ENCODE measurements around the gene TUBGCP6.
A peak's percentile ranks its signal among the peaks of the same experiment; 100 is the strongest.

The TUBGCP6 gene

DNA sequence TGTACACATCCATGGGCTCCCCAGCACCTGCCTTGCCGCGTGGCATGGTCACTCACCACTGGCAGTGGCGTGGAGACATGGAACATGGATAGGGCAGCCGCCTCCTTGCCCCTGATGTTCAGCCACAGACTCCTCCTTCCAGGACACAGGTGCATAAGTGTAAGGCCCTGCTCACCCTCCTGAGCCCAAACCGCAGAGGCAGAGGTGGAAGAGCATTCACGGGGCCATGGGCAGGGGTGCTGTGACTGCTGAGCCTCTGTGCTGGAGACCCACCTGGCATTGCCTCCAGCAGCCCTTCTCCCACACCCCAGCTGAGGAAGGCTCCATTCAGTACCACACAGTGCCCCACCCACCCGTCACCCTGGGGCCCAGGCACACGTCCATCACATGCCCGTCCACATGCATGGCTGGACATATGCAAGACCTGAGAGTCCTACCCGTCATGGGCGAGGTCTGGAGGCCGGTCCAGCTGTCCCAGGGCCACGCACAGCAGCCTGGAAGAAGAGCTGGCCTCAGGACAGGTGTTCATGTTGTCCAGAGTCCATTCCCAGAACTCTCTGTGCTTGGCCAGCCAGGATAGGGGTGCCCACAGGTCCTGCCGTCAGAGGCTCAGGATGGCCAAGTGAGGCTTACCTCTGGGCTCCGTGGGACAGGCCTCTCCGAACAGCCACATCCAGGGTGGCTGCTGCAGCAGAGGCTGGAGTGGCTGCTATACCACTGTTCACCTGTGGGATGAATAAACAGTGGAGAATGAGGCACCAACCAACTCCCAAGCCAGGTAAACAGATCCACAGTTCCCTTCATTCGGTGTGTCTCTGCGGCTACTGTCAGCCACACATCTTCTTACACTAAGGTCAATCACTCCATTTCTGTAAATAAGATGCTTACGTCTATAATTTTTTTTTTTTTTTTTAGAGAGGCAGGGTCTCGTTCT is 1.7 kb upstream of the TUBGCP6 start:
- peak overlapping the region; percentile 95 for H3K4me3 ChIP-seq (replicated peaks; ENCODE audit: low read depth, low read length)
- TF ChIP-seq, protein P1, sequence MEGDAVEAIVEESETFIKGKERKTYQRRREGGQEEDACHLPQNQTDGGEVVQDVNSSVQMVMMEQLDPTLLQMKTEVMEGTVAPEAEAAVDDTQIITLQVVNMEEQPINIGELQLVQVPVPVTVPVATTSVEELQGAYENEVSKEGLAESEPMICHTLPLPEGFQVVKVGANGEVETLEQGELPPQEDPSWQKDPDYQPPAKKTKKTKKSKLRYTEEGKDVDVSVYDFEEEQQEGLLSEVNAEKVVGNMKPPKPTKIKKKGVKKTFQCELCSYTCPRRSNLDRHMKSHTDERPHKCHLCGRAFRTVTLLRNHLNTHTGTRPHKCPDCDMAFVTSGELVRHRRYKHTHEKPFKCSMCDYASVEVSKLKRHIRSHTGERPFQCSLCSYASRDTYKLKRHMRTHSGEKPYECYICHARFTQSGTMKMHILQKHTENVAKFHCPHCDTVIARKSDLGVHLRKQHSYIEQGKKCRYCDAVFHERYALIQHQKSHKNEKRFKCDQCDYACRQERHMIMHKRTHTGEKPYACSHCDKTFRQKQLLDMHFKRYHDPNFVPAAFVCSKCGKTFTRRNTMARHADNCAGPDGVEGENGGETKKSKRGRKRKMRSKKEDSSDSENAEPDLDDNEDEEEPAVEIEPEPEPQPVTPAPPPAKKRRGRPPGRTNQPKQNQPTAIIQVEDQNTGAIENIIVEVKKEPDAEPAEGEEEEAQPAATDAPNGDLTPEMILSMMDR (IDR thresholded peaks at IDR 0.05; ENCODE audit: low read depth, low read length, missing control alignments): no peak
- no peak for DNase-seq (ENCODE audit: extremely low read depth, low read depth)

DNA sequence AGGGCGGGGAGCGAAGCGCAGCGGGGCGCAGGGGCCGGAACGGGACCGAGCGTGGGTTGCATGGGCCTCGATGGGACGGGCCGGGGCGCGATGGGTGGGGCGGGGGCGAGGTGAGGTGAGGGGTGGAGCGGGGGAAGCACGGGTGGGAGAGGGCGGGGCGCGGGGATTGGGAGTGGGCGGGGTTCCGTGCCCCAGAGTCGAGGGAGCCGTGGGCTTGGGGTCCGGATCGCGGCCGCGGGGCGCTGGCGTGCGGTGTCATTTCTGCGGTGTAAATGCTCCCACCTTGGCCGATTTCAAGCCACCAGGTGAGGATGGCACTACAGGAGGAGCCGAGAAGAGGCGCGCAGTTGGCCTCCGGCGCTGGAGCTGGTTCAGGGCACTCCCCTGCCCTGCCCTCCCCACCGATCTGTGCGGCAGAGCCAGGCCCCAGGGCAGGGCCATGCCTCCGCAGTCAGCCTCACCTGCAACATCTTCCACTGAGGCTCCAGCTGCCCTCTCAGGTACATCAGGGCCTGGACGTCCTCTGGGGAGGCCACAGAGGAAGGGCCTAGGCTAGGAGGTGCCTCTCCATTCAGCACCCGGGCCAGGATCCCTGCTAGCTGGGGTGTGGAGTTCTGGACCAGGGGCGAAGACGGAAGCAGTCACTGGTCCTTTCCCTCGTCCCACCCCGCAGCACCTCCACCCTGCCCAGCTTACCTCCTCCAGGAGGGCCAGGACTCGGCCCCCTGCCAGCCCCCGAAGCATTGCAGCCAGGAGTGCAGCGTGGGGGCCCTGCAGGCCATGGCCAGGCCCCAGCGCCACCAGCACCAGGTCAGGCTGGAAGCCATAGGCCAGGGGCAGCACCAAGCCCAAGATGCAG is 620 bp upstream of the TUBGCP6 start:
- DNase-seq (ENCODE audit: extremely low read depth, low read depth): no peak
- H3K4me3 ChIP-seq (replicated peaks; ENCODE audit: low read depth, low read length): peak overlapping the region; percentile 95
- TF ChIP-seq, protein P1 (IDR thresholded peaks at IDR 0.05; ENCODE audit: low read depth, low read length, missing control alignments): no peak

DNA sequence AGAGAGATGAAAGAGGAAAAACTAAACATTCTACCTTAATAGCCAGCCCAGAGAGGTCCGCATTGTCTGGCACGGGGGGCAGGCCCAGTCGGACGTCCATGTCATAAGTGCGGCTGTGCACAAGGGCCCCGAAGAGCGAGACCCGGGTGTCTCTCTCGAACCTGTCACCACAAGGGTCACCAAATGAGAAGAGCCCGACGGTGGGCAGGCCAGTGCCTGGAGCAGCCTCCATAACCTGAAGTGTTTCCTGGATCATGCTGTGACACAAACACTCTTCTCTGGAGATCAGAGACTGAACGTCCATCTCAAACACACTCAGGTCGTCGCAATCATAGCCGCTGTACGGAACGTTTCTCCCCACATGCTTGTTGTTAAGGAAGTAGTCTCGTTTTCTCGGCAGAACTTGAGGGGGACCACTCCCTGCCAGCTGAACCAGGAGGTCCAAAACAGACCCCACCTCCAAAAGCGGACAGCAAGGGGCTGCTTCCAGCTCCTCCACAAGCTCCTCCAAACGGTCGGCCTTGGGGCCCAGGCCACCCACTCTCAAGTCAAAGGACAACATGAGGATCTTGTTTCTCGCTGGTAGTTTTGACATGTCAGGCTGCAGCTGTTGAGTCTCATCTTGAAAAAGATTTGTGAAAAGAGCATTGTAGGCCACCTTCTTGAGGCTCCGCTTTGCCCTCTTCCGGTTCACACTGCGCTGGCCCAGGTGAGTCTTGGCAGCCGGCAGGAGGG is 971 bp downstream of the TUBGCP6 start:
- no peak for DNase-seq (ENCODE audit: extremely low read depth, low read depth)
- H3K4me3 ChIP-seq (replicated peaks; ENCODE audit: low read depth, low read length): peak overlapping the region; percentile 95
- TF ChIP-seq, protein P1 (IDR thresholded peaks at IDR 0.05; ENCODE audit: low read depth, low read length, missing control alignments): no peak

DNA sequence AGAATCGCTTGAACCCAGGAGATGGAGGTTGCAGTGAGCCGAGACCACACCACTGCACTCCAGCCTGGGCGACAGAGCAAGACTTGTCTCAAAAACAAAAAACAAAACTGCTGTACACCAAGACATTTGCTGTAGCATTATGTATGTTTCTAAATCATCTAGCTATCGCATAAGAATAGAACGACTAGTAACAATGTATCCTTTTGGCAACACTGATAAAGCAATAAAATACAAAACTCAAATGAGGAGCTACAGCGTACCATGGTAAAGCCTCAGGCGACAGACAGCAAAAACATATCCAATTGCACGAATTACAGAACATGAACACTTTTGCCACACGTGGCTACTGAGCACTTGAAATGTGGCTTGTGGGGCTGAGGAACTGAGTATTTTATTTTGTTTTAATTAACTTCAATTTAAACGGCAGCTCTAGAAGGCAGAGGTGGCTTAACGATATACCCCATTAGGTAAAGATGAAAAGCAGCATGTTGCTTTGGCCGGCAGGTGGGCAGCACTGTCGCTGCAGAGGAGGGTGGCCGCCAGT is 2.3 kb downstream of the TUBGCP6 start:
- TF ChIP-seq, protein P1 (IDR thresholded peaks at IDR 0.05; ENCODE audit: low read depth, low read length, missing control alignments): no peak
- H3K4me3 ChIP-seq (replicated peaks; ENCODE audit: low read depth, low read length): peak overlapping the region; percentile 95
- DNase-seq (ENCODE audit: extremely low read depth, low read depth): no peak

DNA sequence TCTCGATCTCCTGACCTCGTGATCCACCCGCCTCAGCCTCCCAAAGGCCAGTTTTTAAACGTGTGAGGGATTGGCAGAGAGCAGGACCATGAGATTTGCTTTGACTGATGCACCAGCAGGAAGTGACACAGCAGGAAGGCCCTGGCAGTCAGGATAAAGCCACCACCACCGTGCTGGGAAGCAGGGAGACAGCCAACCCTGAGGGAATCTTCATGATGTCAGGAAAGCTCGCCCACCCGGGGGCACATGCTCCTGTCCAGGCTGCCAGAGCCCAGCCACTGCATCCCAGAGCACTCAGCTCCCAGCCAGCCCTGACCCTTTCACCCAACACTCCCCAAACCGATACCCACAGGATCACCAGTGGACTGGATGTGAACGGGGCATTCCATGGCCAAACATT is 6.1 kb downstream of the TUBGCP6 start:
- no peak overlapping the region for H3K4me3 ChIP-seq (replicated peaks; ENCODE audit: low read depth, low read length)
- DNase-seq (ENCODE audit: extremely low read depth, low read depth): no peak
- TF ChIP-seq, protein P1 (IDR thresholded peaks at IDR 0.05; ENCODE audit: low read depth, low read length, missing control alignments): no peak

Data from HFF-Myc (cell line).